Stimulated activated naive CD8-positive, alpha-beta T cell treated with anti-CD3 and anti-CD28 coated beads, Interleukin-15, amount 100 ng/mL, for 72 hours (primary cell): ENCODE data around the gene TPRG1L.
"Not testable (repeated sequence)": the region's sequence is repeated elsewhere in the genome, so short reads cannot be mapped to it uniquely, and the experiment has no call there.

Source experiments
- ATAC-seq: fragments of 150-1000 bp; cut with Tn5 transposase; 2 replicates; pipeline ENCODE4 v1.10.0; 2021; ENCODE audit warnings: mild to moderate bottlenecking, moderate library complexity
- DNase-seq, 2 donors: peaks; one replicate each; pipeline ENCODE4 v3.0.0; 2021 to 2022
- H3K27ac Mint-ChIP-seq, 2 donors: one replicate each; pipeline ENCODE4 v1.8.0; 2022; ENCODE audit warnings: mild to moderate bottlenecking in 2 of 2, mixed read lengths in 2 of 2, moderate library complexity in 2 of 2
- H3K27me3 Mint-ChIP-seq: one replicate; pipeline ENCODE4 v1.8.0; 2022; ENCODE audit warnings: mixed read lengths
- H3K4me1 Mint-ChIP-seq: one replicate; pipeline ENCODE4 v1.8.0; 2022; ENCODE audit warnings: mild to moderate bottlenecking, mixed read lengths
- H3K4me3 Mint-ChIP-seq, 2 donors: one replicate each; pipeline ENCODE4 v1.8.0; 2022; ENCODE audit warnings: mild to moderate bottlenecking in 2 of 2, mixed read lengths in 2 of 2, moderate library complexity in 1 of 2
- H3K9me3 Mint-ChIP-seq, 2 donors: one replicate each; pipeline ENCODE4 v1.8.0; 2022; ENCODE audit warnings: mixed read lengths in 2 of 2

The TPRG1L gene

GRCh38 chr1:3611170-3612019 lies 13.4 kb upstream of the TPRG1L start, which contains the start of gene MEGF6:
MEGF6 (minus strand) TSS chr1:3611508; CDS start chr1:3611268, 240 bp downstream.
- peak; percentile 64 for ATAC-seq
- Mint-ChIP-seq H3K4me3 (peak within 1 kb of the TSS; percentile 85 to 89), H3K9me3 (no peaks in the 10 kb centered on the region), H3K27ac (no peak within 1 kb of the TSS), H3K4me1 (peaks cover 16% of the 10 kb centered on the region), H3K27me3 (peaks cover 21% of the 10 kb centered on the region)
- no peak for DNase-seq

GRCh38 chr1:3612123-3612522 lies 12.7 kb upstream of the TPRG1L start:
- Mint-ChIP-seq H3K4me1 (peaks cover 16% of the 10 kb centered on the region), H3K4me3 (peak overlapping the region; percentile 85 to 89), H3K27ac (no peak overlapping the region)

DNA sequence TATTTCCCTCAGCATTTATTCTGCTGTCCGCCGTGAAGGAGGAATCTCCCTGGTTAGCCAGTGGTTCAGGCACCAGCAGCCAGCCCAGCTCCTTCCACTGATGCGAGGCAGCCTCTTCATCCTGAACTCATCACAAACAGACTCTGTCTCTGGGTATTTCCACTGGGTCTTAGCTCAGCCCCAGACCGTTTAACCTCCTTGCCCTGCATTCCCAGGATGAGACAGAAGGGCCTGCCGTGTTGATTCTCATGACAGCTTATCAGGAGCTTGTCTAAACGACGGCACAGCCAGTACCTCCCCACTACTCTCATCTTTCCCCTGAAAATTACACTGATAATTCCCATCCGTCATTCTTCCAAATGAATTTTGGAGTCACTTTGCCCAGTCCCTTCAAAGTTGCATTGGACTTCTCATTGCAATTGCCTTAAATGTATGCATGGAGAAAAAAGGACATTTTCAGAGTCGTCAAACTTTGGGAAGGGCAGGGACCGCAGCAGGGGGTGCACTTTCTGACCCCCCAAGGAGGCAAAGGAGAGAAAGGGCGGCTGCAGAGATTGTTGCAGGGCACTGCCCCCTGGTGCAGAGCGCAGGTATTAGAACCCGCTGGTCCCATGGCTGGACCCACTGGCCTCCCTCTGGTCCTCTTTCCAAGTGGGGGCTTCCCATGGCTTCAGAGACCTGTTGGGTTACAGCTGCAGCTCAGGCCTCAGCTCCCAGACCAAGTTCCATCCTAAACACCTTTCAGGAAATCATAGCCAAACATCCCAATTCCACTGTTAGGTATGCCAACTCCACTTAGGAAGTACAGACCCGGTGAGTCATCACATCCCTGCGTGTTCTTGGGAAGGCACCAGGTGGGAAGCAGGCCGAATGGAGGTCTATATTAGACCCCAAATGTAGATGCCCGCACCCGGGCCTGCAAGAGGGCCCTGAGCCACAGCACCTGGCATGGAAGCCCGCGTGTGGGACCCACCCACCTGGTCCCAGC lies 9.8 kb upstream of the TPRG1L start:
- DNase-seq (no peak), ATAC-seq (no peak)
- Mint-ChIP-seq H3K4me3 (no peak overlapping the region), H3K9me3 (no peaks in the 10 kb centered on the region), H3K27ac (no peak overlapping the region), H3K27me3 (peaks cover 21% of the 10 kb centered on the region), H3K4me1 (peaks cover 28% of the 10 kb centered on the region)

More at GRCh38 chr1:3612123-3612522, 12.7 kb upstream of the TPRG1L start:
- DNase-seq (no peak), ATAC-seq (no peak)
- H3K9me3 Mint-ChIP-seq: no peaks in the 10 kb centered on the region
- peaks cover 21% of the 10 kb centered on the region for H3K27me3 Mint-ChIP-seq

- DNase-seq (no peak), ATAC-seq (no peak)
- Mint-ChIP-seq H3K4me3 (no peak overlapping the region), H3K27me3 (peaks cover 10% of the 10 kb centered on the region), H3K4me1 (peaks cover 26% of the 10 kb centered on the region), H3K27ac (no peak overlapping the region), H3K9me3 (no peaks in the 10 kb centered on the region)
These were observed 8.0 kb upstream of the TPRG1L start for GRCh38 chr1:3616861-3617260.

DNA sequence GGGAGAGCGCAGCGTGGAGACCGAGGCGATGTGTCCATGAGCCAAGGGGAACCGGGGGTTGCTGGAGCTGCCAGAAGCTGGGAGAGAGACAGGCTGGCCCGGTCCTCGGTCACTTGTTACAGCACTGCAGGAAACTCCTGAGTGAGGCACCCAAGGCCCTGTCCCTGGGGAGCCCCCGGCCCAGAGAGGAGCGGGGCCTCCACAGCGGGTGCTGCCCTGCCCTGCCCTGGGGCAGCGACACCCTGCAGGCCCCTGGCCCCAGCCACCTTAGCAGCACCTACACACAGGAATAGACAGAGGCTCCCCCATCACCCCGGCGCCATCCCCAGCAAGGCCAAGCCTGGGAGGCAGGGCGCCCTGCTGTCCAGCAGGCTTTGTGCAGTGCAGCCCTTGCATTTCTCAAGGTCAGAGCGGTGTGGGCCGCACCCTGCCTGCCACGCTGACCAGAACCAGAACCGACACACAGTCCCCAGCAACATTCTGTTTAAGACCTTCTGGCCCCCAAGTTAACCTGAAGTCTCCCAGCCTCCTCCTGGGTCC lies 6.9 kb upstream of the TPRG1L start:
- peak; percentile 26 for ATAC-seq
- no peaks in the 10 kb centered on the region for H3K9me3 Mint-ChIP-seq
- H3K4me3 Mint-ChIP-seq: no peak overlapping the region
- H3K4me1 Mint-ChIP-seq: peaks cover 28% of the 10 kb centered on the region
- no peak for DNase-seq
- H3K27ac Mint-ChIP-seq: no peak overlapping the region
- peaks cover 6% of the 10 kb centered on the region for H3K27me3 Mint-ChIP-seq

DNA sequence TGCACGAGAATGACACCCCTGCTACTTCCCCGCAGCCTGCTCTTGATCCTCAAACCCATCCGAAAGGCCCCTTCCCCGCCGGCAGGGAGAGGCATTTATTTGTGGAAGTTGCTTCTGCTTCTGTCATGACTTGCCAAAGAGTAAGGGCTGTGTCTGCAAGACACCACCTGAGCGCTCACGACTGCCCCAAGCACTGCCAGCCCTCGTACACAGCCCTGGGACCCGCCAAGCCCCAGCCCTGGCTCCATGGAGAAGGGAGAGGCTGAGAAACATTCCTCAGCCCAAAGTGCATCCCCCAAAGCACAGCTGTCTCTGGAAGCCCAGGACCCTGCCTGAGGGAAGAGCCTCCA lies 6.3 kb upstream of the TPRG1L start:
- no peak overlapping the region for H3K4me3 Mint-ChIP-seq
- DNase-seq: no peak
- peak; percentile 10 for ATAC-seq
- H3K27ac Mint-ChIP-seq: no peak overlapping the region
- H3K27me3 Mint-ChIP-seq: peaks cover 6% of the 10 kb centered on the region
- no peaks in the 10 kb centered on the region for H3K9me3 Mint-ChIP-seq
- peaks cover 35% of the 10 kb centered on the region for H3K4me1 Mint-ChIP-seq

- peaks cover under 1% of the 10 kb centered on the region for H3K27me3 Mint-ChIP-seq
- peak overlapping the region in 1 of 2 donors; percentile 96 for H3K27ac Mint-ChIP-seq
- ATAC-seq: peak; percentile 83
- H3K9me3 Mint-ChIP-seq: no peaks in the 10 kb centered on the region
- DNase-seq: peak; percentile 75 to 77
- peaks cover 40% of the 10 kb centered on the region for H3K4me1 Mint-ChIP-seq
- H3K4me3 Mint-ChIP-seq: peak overlapping the region; percentile 41 to 66
These were observed 5.7 kb upstream of the TPRG1L start for GRCh38 chr1:3618881-3619671.

DNA sequence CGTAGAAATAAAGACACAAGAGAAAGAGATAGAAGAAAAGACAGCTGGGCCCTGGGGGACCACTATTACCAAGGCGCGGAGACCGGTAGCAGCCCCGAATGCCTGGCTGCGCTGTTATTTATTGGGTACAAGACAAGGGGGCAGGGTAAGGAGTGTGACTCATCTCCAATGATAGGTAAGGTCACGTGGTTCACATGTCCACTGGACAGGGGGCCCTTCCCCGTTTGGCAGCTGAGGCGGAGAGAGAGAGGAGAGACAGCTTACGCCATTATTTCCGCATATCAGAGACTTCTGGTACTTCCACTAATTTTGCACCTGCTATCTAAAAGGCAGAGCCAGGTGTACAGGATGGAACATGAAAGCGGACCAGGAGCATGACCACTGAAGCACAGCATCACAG lies 4.1 kb upstream of the TPRG1L start:
- Mint-ChIP-seq H3K4me3 (peak overlapping the region; percentile 50 to 66), H3K9me3 (no peaks in the 10 kb centered on the region), H3K4me1 (peaks cover 49% of the 10 kb centered on the region), H3K27ac (no peak overlapping the region), H3K27me3 (no peaks in the 10 kb centered on the region)
- ATAC-seq: no peak
- no peak for DNase-seq

DNA sequence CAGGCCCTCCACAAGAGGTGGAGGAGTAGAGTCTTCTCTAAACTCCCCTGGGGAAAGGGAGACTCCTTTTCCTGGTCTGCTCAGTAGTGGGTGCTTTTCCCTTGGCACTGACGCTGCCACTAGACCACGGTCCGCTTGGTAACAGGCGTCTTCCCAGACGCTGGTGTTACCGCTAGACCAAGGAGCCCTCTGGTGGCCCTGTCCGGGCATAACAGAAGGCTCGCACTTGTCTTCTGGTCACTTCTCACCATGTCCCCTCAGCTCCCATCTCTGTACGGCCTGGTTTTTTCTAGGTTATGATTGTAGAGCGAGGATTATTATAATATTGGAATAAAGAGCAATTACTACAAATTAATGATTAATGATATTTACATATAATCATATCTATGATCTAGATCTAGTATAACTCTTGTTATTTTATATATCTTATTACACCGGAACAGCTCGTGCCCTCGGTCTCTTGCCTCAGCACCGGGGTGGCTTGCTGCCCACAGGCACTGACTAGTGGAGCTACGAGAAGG lies 3.6 kb upstream of the TPRG1L start:
- H3K27me3 Mint-ChIP-seq, DNase-seq, ATAC-seq, H3K27ac Mint-ChIP-seq, H3K9me3 Mint-ChIP-seq: not testable (repeated sequence)
- Mint-ChIP-seq H3K4me3 (peak overlapping the region in 1 of 2 donors; percentile 37), H3K4me1 (peaks cover 54% of the 10 kb centered on the region)

DNA sequence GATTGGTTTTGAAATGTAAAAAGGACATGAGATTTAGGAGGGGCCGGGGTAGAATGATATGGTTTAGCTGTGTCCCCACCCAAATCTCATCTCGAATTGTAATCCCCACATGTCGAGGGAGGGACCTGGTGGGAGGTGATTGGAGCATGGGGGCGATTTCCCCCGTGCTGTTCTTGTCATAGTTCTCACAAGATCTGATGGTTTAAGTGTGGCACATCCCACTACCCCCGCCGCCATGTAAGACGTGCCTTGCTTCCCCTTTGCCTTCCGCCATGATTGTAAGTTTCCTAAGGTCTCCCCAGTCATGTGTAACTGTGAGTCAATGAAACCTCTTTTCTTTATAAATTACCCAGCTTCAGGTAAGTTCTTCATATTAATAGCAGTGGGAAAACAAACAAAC lies 2.7 kb upstream of the TPRG1L start:
- Mint-ChIP-seq H3K27ac (peak overlapping the region; percentile 49 to 66), H3K4me1 (peaks cover 54% of the 10 kb centered on the region)
- not testable (repeated sequence) for H3K27me3 Mint-ChIP-seq, H3K4me3 Mint-ChIP-seq, H3K9me3 Mint-ChIP-seq, ATAC-seq, DNase-seq

DNA sequence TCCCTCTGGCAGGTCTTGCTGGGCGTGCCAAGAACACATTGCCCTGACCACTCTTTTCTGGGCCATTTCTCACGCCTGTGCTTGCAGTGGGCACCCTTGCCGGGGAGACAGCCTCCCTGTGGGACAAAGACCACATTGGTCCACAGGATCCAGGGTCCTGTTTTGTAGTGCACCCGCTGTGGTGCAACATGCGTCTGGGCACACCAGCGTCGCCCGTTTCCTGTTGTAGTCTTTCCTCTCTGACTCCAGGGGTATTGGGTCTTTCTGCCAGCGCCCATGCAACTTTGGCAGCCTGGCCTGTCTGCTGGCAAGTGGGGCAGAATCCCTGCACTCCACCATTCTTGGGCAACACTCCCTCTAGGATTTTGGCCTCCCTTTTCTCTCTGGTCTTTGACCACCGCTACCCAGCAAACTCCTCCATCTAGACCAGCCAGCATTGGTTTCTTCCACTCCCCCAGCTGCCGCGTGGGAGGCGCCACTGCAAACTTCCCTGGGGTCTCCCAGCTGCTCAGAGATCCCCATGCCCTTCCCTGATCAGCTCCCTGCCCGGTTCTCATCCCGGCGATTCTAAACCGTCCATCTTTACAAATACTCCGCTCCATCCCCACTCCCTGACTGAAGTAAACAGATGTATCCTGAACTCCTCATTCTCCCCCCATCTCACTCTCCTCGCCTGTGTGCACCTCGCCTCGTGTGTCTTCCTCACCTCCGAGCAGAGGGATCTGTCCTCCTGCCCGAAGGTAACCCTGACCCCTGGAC lies 1.2 kb upstream of the TPRG1L start:
- Mint-ChIP-seq H3K4me1 (peaks cover 54% of the 10 kb centered on the region), H3K27me3 (no peaks in the 10 kb centered on the region), H3K4me3 (peak overlapping the region; percentile 92 to 97), H3K9me3 (no peaks in the 10 kb centered on the region), H3K27ac (no peak overlapping the region)
- ATAC-seq (no peak), DNase-seq (no peak)

DNA sequence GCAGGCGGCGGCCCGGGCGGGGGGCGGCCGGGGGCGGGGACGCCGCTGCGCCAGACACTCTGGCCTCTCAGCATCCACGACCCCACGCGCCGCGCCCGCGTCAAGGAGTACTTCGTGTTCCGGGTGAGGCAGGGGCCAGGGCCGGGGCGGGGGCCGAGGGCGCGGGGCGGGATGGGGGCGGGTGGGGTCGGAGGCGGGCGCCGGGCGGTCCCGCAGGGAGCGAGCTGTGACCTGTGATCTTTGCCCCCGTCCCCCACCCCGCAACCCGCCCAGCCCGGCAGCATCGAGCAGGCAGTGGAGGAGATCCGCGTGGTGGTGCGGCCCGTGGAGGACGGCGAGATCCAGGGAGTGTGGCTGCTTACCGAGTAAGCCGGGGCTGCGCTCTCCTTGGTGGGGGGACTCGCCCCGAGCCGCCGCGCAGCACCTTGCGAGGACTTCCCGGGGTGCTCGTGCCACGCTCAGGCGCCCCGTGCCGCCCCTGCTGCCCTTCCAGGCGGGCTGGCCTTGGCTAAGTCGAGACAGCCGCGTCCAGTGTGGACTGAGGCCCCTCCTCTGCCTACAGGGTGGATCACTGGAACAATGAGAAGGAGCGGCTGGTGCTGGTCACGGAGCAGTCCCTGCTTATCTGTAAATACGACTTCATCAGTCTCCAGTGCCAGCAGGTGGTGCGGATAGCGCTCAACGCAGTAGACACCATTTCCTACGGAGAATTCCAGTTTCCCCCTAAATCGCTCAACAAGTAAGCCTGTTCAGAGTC lies 514 bp downstream of the TPRG1L start:
- Mint-ChIP-seq H3K27ac (no peak overlapping the region), H3K9me3 (no peaks in the 10 kb centered on the region), H3K27me3 (no peaks in the 10 kb centered on the region), H3K4me3 (peak overlapping the region; percentile 92 to 97), H3K4me1 (peaks cover 41% of the 10 kb centered on the region)
- DNase-seq (peak in 1 of 2 donors; percentile 37), ATAC-seq (peak; percentile 38)

GRCh38 chr1:3626025-3626424 lies 1.2 kb downstream of the TPRG1L start:
- ATAC-seq (no peak), DNase-seq (no peak)
- Mint-ChIP-seq H3K4me3 (peak overlapping the region; percentile 92 to 97), H3K9me3 (no peaks in the 10 kb centered on the region), H3K27me3 (no peaks in the 10 kb centered on the region), H3K27ac (no peak overlapping the region), H3K4me1 (peaks cover 34% of the 10 kb centered on the region)
